ENCODE data around the gene GNG3.

The GNG3 gene

GRCh38 chr11:62752177-62752785 is 44.8 kb downstream of the GNG3 start:
- no peak overlapping the region for H3K4me3 ChIP-seq (ENCODE audit: low read length, poor library complexity, severe bottlenecking)
- H3K36me3 ChIP-seq (ENCODE audit: insufficient read depth, low read length) = no peaks in the 10 kb centered on the region
- no peaks in the 10 kb centered on the region for H3K9me2 ChIP-seq (replicated peaks; ENCODE audit: low read depth, low read length)
- no peak for TF ChIP-seq CTCF (conservative IDR thresholded peaks at IDR 0.05; ENCODE audit: low read length)
- TF ChIP-seq EZH2phosphoT487 (IDR thresholded peaks at IDR 0.05; ENCODE audit: borderline replicate concordance) = no peak
- H4K20me1 ChIP-seq (ENCODE audit: insufficient read depth, low read length, poor library complexity, severe bottlenecking) = peaks cover 5% of the 10 kb centered on the region
- H3K79me2 ChIP-seq (ENCODE audit: insufficient read depth, low read length) = peaks cover 19% of the 10 kb centered on the region; the same call in 1 of the 2 replicates
- H3K9ac ChIP-seq (ENCODE audit: low read depth, low read length, poor library complexity, severe bottlenecking) = peak overlapping the region; percentile 72
- peak overlapping the region; percentile 84 for H3K4me2 ChIP-seq (ENCODE audit: low read depth, low read length, poor library complexity, severe bottlenecking)
- H3F3A ChIP-seq (ENCODE audit: low read depth) = no peaks in the 10 kb centered on the region
- H2AFZ ChIP-seq (ENCODE audit: low read length) = no peak overlapping the region
- H3K4me1 ChIP-seq (ENCODE audit: insufficient read depth, low read length, poor library complexity, severe bottlenecking) = peaks cover 17% of the 10 kb centered on the region
- H3K27me3 ChIP-seq (ENCODE audit: insufficient read depth, low read length, poor library complexity, severe bottlenecking) = no peaks in the 10 kb centered on the region
- no peaks in the 10 kb centered on the region for H3K9me3 ChIP-seq (ENCODE audit: insufficient read depth, low read depth, low read length)

- H3K4me3 ChIP-seq (ENCODE audit: low read length, poor library complexity, severe bottlenecking) = peak overlapping the region; percentile 78
- H3K4me2 ChIP-seq (ENCODE audit: low read depth, low read length, poor library complexity, severe bottlenecking) = peak overlapping the region; percentile 84
- H3K9me3 ChIP-seq (ENCODE audit: insufficient read depth, low read depth, low read length) = no peaks in the 10 kb centered on the region
- no peaks in the 10 kb centered on the region for H3K9me2 ChIP-seq (replicated peaks; ENCODE audit: low read depth, low read length)
- H3K27me3 ChIP-seq (ENCODE audit: insufficient read depth, low read length, poor library complexity, severe bottlenecking) = no peaks in the 10 kb centered on the region
- no peaks in the 10 kb centered on the region for H3K36me3 ChIP-seq (ENCODE audit: insufficient read depth, low read length)
- H3K79me2 ChIP-seq (ENCODE audit: insufficient read depth, low read length) = peaks cover 19% of the 10 kb centered on the region; the same call in 1 of the 2 replicates
- TF ChIP-seq CTCF (conservative IDR thresholded peaks at IDR 0.05; ENCODE audit: low read length) (no peak), EZH2phosphoT487 (IDR thresholded peaks at IDR 0.05; ENCODE audit: borderline replicate concordance) (no peak)
- peaks cover 17% of the 10 kb centered on the region for H3K4me1 ChIP-seq (ENCODE audit: insufficient read depth, low read length, poor library complexity, severe bottlenecking)
- no peak overlapping the region; the same call in 1 of the 2 replicates for H2AFZ ChIP-seq (ENCODE audit: low read length)
- H4K20me1 ChIP-seq (ENCODE audit: insufficient read depth, low read length, poor library complexity, severe bottlenecking) = peaks cover 5% of the 10 kb centered on the region
- H3K9ac ChIP-seq (ENCODE audit: low read depth, low read length, poor library complexity, severe bottlenecking) = peak overlapping the region; percentile 72
- no peaks in the 10 kb centered on the region for H3F3A ChIP-seq (ENCODE audit: low read depth)
Measured at GRCh38 chr11:62752994-62753735, 45.7 kb downstream of the GNG3 start.

DNA sequence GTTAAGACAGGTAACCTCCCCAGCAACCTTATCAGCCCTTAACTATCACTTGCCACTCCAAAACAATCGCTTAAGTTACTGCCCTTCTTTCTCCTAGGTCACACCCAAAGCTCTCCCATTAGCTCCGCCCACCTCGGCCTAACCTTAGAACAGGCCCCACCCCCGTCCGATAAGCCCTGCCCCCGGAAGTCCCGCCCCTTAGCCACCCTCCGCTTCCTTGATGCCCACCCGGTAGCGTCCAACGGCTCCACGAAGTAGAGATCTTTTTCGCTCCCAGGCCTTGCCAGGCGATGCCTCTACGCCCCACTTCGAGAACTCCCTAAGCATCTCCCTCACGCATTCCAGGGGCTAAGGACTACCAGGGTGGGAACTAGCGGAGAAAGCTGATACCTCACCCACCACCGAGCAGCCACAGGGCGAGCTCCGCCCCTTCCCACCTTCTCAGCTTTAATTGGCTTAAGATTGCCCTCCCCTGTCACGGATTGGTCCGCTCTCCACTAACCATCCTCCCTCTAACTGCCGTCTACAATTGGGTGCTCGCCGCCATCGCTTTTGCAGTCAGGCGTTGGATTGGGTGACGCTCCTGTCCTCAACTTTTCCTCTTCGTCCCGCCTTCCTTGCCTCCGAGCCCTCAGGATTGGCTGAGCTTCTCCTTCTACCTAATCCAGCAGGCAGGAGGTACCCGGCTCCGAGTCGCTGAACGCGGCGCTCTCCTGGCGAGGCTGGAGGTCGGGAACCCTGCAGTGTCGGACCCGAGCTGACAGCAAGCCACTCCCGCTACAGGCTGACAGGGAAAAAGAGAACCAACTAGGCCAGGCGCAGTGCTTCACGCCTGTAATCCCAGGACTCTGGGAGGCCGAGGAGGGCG is 46.5 kb downstream of the GNG3 start, which contains the start of gene ZBTB3:
TSS of gene ZBTB3 (minus strand) at position 425 of the 868 bp plus-strand sequence. CDS start 496 bp downstream, outside the sequence.
- Histone ChIP-seq H3K9ac (ENCODE audit: low read depth, low read length, poor library complexity, severe bottlenecking) (peak within 1 kb of the TSS; percentile 72), H3K4me1 (ENCODE audit: insufficient read depth, low read length, poor library complexity, severe bottlenecking) (peaks cover 17% of the 10 kb centered on the region), H3K36me3 (ENCODE audit: insufficient read depth, low read length) (no peaks in the 10 kb centered on the region), H3K9me2 (replicated peaks; ENCODE audit: low read depth, low read length) (no peaks in the 10 kb centered on the region), H3K4me3 (ENCODE audit: low read length, poor library complexity, severe bottlenecking) (peak within 1 kb of the TSS; percentile 78), H3K27me3 (ENCODE audit: insufficient read depth, low read length, poor library complexity, severe bottlenecking) (no peaks in the 10 kb centered on the region), H2AFZ (ENCODE audit: low read length) (peak within 1 kb of the TSS; percentile 90), H3K4me2 (ENCODE audit: low read depth, low read length, poor library complexity, severe bottlenecking) (peak within 1 kb of the TSS; percentile 84), H3F3A (ENCODE audit: low read depth) (no peaks in the 10 kb centered on the region), H3K9me3 (ENCODE audit: insufficient read depth, low read depth, low read length) (no peaks in the 10 kb centered on the region), H4K20me1 (ENCODE audit: insufficient read depth, low read length, poor library complexity, severe bottlenecking) (peaks cover 5% of the 10 kb centered on the region), H3K79me2 (ENCODE audit: insufficient read depth, low read length) (peaks cover 19% of the 10 kb centered on the region; the same call in 1 of the 2 replicates)
- TF ChIP-seq EZH2phosphoT487 (IDR thresholded peaks at IDR 0.05; ENCODE audit: borderline replicate concordance) = no peak
- TF ChIP-seq CTCF (conservative IDR thresholded peaks at IDR 0.05; ENCODE audit: low read length) = no peak
